OCI-LY3 (cell line): ENCODE results near the gene CHST15.

Source experiments
- EZH2phosphoT487 ChIP-seq: fragments of 200-600 bp; shearing (Covaris generic); IDR thresholded peaks from 2 replicates; pipeline ENCODE4 v1.6.1; 2018; ENCODE audit warnings: antibody characterized with exemption, mixed run types, low read depth
- TF ChIP-seq, protein P1 (sequence below): fragments of 200-600, 300-600 bp; sonication (generic); IDR thresholded peaks from 2 replicates; pipeline ENCODE4 v1.5.1; 2014; ENCODE audit warnings: antibody characterized with exemption, low read length, low read depth

DNA sequence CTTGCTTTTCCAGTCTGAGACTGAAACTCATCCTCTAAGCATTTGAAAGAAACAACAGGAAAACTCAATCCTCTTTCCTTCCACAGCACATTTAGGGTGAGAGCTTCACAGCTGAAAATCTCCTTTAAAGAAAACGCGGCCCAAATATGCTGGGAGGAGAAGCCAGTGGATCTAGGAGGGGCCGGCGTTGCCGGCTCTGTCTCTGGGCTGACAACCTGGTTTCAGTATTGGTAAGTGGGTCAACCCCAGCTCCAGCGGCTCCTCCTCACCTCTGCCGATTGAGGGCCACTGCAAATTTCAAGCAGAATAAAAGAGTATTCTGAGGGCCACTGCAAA is 126.5 kb downstream of the CHST15 start:
- TF ChIP-seq, protein P1, sequence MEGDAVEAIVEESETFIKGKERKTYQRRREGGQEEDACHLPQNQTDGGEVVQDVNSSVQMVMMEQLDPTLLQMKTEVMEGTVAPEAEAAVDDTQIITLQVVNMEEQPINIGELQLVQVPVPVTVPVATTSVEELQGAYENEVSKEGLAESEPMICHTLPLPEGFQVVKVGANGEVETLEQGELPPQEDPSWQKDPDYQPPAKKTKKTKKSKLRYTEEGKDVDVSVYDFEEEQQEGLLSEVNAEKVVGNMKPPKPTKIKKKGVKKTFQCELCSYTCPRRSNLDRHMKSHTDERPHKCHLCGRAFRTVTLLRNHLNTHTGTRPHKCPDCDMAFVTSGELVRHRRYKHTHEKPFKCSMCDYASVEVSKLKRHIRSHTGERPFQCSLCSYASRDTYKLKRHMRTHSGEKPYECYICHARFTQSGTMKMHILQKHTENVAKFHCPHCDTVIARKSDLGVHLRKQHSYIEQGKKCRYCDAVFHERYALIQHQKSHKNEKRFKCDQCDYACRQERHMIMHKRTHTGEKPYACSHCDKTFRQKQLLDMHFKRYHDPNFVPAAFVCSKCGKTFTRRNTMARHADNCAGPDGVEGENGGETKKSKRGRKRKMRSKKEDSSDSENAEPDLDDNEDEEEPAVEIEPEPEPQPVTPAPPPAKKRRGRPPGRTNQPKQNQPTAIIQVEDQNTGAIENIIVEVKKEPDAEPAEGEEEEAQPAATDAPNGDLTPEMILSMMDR: no peak
- no peak for TF ChIP-seq EZH2phosphoT487
